ENCODE measurements around the gene PNPLA1.

GRCh38 chr6:36222924-36223323 is 46.9 kb upstream of the PNPLA1 start:
- no peak for TF ChIP-seq GATA2 (IDR thresholded peaks at IDR 0.05; ENCODE audit: low read depth, low read length)
- no peak for TF ChIP-seq GATA3 (IDR thresholded peaks at IDR 0.05; ENCODE audit: low read depth, low read length)

All from SH-SY5Y (cell line).